T-helper 2 cell treated with Interferon-gamma antibody and Interleukin-4, amounts not matched to agents 100 ng/mL and 5 ng/mL, for 36 hours (primary cell): ENCODE results near the gene CARD11. TPM values are rescaled to one million over a fixed set of nuclear protein-coding genes. Genes with fewer than 3 reads are reported as not detected.

ENCODE experiments used
- intact Hi-C: fragments of 100-400 bp; cut with micrococcal nuclease; formaldehyde crosslinking; loops from one replicate; pipeline ENCODE4 v1.15.1; 2023
- total RNA-seq: library from RNA; stranded (reverse); gene quantifications from 2 replicates; pipeline ENCODE4 v1.2.3, GENCODE V29; 2022

The CARD11 gene
- total RNA-seq, 1 donor from 2014 or later: 104 TPM

DNA sequence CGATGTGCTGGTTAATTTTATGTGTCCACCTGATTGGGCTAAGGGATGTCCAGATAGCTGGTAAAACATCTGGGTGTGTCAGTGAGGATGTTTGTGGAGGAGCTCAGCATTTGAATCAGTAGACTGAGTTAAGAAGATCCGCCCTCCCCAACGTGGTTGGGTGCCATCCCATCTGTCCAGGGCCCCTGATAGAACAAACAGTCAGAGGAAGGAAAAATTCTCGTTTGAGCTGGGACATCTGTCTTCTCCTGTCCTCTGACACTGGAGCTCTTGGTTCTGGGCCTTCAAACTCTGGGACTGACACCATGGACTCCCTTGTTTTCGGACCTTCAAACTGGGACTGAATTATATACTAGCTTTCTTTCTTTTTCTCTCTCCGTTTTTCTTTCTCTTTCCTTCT lies 59.6 kb downstream of the CARD11 start:
- intact Hi-C loops: no loop called here

DNA sequence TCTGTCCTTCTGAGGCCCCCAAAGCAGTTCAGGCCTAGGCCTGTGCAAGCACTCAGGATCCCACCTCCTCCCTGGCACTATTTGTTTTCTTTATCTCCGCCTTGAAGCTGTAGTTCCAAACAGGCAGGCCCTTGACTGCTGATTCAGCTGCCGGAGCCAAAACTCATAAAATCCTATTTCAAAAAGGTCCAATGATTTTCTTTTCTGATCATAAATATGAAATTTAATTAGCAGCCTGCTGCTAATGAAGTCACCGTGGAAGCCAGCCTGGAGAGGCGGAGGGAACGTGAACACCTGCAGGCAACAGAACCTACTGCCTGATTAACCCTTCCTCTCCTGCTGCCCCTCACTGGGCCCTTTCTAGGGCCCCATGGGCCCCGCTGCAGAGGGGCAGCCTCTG lies 60.1 kb downstream of the CARD11 start:
- intact Hi-C loops: no loop called here

DNA sequence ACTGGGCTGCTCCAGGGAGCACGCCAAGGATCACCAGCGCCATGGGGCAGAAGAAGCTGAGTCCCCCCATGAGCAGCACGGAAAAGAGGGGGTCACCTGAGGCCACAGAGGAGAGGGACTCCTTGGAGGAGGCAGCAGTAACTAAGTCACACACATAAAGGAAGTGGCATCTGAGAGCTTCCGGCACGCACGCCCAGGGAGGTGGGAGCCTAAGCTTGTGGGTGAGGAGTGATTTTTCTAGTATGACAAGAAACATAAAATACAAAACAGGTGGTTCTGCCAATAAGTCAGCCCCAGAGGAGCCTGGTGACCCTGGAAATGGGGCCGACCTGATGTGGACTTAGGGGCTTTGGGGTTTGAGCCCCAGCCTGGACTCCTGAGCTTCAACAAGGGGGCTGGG lies 60.8 kb downstream of the CARD11 start:
- intact Hi-C loops: no loop called here

DNA sequence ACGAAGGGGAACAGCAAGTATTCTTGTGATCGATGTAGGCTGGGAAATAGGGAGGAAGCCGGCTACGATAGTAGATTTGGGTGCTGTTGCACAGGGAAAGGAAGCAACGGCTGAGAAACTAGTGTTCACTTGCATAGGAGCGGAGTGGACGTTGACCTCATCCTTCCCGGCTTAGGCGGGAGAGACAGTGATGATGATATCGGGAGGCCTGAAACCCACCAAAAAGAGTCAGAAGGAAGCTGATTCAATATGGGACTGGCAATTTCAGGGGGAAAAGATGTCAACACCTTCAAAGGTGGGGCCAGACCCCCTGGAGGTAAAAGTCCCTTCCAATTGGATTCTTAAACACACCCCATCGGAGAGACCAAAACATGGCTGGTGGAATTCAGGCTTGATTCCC lies 61.3 kb downstream of the CARD11 start:
- intact Hi-C loops: no loop called here

DNA sequence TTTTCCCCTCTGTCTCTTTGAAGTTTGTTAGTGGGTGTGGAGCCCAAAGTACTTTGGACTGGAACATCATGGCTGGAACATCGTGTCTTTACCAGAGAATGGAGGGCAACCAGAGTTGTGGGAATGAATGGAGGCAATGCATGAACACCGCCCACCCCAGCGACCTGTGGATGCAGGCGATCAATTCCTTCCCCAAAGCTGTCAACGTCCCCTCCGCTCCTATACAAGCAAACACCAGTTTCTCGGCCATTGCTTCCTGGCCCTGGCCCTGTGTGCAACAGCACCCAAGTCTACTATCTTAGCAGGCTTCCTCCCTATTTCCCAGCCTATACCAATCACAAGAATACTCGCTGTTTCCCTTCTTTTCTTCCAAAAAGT lies 62.6 kb downstream of the CARD11 start:
- intact Hi-C loops: no loop called here

DNA sequence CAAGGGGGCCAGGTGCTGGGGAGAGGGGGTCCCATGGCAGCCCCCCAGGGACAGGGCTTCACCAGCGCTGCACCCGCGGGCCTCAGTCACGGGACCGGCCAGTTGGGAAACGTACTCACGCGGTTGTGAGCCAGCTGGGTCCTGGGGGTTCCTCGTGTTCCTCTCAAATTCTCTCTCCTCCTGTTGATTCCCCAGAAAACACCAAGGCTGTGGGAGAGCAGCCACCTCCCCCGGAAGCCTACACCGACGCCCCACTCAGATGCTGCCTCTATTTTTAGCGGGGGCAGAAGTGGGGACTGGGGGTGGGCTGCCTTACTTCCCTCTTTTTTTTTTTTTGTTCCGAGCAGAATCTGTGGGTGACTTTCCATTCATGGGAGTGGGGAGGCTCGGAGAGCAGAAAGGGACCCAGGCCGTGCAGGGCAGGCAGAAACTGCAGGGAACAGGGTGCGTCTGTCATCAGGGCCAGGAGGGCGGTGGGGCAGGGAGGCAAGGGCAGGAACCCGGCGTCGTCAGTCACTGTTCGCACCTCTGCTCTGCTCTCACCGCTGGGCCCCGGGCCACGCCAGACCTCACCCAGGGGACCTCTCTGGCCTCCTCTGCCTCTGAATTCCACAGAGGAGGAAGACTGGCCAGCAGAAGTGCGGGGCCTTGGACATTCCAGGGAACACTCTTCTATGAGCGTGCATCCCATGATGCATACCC lies 63.1 kb downstream of the CARD11 start:
- intact Hi-C loops: no loop called here

DNA sequence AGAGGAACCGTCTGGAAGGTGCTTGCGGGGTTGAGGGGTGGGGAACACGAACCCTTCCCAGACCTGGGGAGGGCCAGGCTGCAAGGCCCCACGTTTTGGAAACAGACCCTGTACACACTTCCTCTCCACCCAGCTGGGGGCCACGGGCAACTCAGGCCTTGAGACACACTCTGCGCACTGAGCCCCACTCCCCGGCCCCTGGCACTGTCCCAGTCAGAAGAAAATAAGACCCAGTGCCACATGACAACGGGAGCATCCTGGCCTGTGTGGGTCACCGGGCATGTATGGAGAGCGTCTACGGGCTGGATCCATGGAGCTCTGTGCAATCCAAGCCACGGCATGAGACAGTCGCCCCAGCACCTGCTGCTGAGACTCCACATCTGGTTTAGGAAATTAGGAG lies 63.7 kb downstream of the CARD11 start:
- intact Hi-C loops: no loop called here

DNA sequence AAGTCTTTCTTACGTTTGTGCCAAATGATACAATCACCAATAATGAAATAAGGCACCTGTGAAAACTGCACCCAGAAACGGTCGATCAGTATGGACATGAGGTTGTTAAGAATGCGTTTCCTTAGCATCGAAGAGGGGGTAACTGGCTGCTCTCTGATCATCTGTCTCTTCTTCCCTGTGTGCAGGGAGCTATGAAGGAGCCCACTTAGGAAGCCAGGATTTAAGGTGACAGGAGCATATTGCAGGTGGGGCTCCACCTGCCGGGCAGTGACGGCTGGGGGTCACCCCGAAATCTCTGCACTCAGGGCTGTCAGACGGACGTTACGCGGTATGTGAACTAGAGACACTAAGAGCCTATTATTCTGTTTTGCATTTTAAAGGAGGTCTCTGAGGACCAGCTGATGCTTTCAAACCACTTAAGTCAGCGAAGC lies 64.5 kb downstream of the CARD11 start:
- intact Hi-C loops: no loop called here

DNA sequence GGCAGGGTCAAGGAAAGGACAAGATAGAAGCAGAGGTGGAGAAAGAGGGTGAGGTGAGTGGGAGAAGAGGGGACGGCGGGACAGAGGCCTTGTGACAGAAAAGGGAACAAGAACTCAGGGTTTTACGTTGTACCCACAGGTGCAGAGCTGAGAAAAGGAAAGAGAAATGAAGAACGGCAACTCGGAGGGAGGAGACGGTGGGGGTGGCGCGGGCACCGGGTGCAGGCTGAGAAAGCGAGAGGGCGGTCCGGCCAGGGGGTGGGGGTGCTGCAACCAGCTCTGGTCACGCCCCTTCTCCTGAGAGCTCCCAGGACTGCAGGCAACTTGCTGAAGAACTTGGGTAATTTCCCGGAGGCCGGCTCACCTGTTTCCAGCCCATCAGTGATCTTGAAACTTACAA lies 65.3 kb downstream of the CARD11 start:
- intact Hi-C loops: no loop called here

DNA sequence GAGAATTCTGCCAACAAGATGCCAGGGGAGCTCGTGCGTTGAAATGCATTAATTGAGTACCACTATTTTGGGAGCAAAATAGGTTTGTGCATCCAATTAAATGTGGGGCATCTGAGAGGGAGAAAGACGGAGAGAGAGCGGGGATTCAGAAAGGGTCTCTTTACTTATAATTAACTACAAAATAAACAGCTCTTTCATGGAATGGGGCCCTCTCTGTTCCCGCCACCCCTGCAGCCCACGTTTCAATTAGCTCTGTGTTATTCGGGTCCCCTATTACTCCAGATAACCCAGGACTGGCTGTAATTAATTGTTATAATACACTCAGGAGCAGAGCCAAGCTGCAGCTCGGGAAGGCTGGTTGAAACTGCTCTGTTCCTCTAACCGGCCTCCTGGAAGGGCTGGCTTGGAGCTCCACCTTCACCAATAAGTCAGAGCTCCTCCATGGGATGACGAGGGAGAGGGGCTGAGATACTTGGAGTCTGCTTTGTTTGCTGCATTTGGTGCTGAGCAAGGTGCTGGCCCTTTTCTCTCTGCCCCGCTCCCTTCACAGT lies 67.8 kb downstream of the CARD11 start:
- intact Hi-C loops: no loop called here

DNA sequence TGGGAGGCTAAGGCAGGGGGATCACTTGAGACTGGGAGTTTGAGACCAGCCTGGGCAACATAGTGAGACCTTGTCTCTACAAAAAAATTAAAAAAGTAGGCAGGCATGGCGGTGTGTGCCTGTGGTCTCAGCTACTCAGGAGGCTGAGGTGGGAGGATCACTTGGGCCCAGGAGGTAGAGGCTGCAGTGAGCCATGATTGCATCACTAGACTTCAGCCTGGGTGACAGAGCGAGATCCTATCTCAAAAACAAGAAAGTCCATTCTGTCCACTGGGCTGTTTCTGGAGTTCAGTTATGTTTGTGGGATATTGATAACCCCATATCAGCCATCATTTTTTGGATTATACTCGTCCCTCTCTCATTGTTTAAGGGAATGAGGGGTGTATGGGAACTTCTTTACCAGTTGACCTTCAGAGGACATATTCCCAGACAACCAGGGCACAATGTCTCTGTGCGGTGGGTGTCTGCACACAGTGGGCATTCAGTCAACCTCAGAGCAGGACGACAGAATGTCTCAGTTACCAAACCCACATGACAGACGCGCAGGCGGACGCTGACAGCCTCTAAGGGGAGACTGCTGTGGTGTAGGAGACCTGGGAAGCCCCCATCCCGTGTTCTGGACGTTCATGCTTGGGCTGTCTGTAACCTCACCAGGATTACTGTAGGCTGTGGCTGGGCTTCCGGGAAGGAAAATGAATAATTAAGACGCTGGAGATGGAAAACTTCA lies 69.4 kb downstream of the CARD11 start:
- intact Hi-C loops: no loop called here

DNA sequence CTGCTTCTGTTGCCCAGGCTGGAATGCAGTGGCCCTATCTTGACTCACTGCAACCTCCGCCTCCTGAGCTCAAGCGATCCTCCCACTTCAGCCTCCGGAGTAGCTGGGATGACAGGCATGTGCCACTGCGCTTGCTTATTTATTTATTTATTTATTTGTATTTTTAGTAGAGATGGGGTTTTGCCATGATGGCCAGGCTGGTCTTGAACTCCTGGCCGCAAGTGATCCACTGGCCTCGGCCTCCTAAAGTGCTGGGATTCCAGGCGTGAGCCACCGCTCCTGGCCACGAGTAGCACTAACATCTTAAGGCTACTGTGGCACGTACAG lies 70.9 kb downstream of the CARD11 start:
- intact Hi-C loops: no loop called here

DNA sequence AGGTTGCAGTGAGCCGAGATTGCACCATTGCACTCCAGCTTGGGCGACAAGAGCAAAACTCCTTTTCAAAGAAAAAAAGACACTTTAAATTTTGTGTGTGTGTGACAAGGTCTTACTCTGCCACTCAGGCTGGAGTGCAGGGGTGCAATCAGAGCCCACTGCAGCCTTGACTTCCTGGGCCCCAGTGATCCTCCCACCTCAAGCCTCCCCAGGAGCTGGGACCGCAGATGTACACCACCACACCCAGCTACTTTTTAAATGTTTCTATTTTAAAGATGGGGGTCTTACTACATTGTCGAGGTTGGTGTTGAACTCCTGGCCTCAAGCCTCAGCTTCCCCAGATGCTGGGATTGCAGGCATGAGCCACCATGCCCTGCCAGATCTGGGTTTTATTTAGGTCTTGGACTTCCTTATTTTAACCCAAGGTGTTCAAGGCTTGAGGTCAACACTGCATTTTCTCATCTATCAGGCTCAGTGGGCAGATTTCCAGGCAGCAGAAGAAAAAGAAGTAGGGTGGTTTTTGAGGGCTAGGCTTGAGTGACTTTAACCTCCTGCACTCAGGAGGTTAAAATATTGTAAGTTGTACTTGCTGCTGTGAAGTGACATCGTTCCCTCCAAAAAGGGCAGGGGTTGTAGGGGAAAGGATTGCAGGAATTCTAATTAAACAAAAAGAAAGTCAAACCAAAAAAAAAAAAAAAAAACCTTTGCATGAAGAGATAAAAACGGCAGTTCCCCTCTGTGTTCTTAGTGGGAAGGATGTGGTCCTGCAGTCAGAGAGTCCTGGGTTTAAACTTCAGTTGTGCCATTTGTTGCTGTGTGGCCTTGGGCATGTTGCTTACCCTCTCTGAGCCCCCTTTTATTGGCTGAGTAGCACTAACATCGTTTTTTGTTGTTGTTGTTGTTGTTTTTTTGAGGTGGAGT lies 71.5 kb downstream of the CARD11 start:
- intact Hi-C loops: no loop called here

DNA sequence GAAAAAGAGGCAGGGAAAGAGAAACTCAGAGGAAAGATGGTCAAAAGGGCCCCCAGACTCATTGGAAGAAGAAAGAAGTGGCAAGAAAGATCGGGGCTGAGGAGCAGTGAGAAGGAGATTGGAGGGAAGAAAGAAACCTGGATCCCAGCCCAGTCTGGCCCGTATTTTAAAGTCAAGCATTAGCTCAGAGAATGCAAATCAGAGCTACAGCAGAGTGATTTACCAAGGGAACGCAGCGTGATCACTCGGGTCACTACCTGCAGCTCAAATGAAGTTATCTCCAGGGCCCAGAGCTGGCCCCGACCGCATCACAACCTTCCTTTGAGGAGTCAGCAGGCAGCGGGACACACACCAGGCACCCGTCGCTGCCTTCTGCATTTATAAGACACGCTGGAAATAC lies 72.8 kb downstream of the CARD11 start:
- intact Hi-C loops: no loop called here

DNA sequence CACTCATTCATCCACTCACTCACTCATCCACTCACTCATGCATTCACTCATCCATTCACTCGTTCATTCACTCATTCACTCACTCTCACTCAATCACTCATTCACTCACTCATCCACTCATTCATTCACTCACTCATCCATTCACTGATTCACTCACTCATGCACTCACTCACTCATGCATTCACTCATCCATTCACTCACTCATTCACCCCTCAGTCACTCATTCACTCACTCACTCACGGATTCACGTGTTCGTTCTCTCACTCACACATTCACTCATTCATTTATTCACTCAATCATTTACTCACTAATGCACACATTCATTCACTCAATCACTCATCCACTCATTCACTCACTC lies 73.4 kb downstream of the CARD11 start:
- intact Hi-C loops: no loop called here

DNA sequence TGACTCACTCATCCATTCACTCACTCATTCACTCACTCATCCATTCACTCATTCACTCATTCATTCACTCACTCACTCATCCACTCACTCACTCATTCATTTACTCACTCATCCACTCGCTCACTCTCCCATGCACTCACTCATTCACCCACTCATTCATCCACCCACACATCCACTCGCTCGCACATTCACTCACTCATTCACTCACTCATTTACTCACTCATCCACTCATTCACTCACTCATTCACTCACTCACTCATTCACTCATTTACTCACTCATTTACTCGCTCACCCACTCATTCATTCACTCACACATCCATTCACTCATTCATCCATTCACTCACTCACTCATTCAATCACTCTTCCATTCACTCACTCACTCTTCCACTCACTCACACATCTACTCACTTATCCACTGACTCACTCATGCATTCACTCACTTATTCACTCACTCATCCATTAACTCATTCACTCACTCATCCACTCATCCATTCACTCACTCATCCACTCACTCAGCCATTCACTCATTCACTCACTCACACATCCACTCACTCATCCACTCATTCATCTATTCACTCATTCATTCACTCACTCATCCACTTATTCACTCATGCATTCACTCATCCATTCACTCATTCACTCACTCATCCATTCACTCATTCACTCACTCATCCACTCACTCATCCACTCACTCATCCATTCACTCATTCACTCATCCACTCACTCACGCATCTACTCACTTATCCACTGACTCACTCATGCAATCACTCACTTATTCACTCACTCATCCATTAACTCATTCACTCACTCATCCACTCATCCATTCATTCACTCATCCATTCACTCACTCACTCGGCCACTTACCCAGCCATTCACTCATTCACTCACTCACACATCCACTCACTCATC lies 74.0 kb downstream of the CARD11 start:
- intact Hi-C loops: no loop called here

DNA sequence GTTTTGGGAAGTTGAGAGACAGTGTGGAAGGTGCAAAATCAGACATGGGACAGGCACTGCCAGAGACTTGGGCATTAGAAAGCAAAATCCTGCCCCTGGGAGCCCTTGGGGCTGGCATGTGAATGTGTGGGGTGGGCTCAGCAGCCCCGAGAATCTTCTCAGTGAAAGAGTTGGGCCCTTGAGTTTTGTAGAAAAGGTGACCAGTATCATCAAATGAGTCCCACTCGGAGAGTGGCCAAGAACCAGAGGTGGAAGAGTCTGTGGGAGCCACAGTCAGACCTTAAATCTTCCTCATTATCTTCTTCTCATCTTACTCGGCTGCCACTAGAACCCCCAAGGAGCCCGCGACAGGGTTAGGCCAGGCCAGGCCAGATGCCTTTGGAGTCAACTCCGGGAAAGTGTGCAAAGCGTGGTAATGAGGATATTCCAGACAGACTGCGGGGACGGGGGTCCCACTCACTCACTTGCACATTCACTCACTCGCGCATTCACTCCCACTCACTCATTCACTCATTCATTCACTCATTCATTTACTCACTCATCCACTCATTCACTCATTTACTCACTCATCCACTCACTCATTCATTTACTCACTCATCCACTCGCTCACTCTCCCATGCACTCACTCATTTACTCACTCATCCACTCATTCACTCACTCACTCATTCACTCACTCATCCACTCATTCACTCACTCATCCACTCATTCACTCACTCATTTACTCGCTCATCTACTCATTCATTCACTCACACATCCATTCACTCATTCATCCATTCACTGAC lies 74.9 kb downstream of the CARD11 start:
- intact Hi-C loops: no loop called here

DNA sequence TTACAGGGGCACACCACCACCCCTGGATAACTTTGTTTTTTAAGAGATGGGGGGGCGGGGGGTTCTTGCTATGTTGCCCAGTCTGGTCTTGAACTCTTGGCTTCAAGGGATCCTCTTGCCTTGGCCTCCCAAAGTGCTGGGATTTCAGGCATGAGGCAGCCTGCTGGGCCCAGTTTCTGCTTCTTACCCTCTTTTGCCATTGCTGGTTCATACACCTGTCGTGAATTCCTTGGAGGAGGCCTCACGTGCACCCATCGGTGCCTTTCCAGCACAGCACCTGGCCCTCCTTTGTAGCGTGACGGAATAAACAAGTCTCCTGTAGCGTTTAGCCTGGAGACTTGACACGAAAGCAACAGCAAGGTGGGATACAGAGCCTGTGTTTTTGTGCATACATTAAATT lies 75.5 kb downstream of the CARD11 start:
- intact Hi-C loops: no loop called here

DNA sequence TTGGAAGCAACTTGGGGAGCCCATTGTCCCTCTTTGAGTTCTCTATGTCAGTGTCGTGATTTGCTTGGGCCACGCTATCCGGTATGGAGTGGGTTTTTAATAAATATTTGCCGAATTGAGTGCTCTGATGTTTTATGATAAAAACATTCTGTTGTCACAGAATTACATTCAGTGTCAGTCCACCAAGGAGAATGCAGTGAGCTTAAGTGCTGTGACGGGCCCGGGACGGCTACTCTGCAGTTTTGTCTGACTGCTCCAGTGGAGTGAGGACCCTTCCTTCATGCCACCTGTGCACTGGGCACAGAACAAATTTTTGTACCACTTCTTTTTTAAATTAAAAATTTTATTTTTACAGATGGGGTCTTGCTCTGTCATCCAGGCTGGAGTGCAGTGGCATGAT lies 76.0 kb downstream of the CARD11 start:
- intact Hi-C loops: no loop called here

DNA sequence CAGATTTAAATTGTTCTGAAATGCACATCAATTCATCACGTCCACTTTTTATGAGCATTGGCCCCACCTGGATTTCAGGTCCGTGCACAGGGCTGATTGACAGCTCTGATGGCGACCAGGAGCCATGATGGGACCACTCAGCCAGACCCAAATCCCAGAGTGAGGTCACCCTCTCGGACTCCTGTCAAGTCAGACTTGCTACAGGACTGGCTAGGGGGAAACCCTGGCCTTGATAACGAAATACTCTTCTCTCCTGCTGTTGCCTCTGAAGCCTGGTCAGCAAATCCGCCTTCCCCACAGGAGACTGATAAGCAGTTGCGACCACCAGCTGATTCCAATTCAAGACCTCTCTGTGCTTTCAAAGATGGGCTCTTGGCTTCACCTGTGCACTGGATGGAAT lies 76.4 kb downstream of the CARD11 start:
- intact Hi-C loops: no loop called here
